Neutrophil (primary cell): ENCODE measurements around the gene DIABLO.

Source experiments
- H3K27ac ChIP-seq: fragments of 200-600 bp; sonication (generic); 2 replicates; pipeline ENCODE4 v1.5.1; 2016; ENCODE audit warnings: mild to moderate bottlenecking, moderate library complexity
- H3K27me3 ChIP-seq: fragments of 200-600 bp; sonication (generic); 2 replicates; pipeline ENCODE4 v1.6.0; 2016; ENCODE audit warnings: mild to moderate bottlenecking
- H3K36me3 ChIP-seq: fragments of 200-600 bp; sonication (generic); 2 replicates; pipeline ENCODE4 v1.5.1; 2017
- H3K4me1 ChIP-seq, 2 experiments: fragments of 200-600 bp in 1 of 2; sonication (generic) in 1 of 2; 1 replicate in 1 of 2; 2 replicates in 1 of 2; pipeline versions ENCODE4 v1.5.1 to v1.6.1; 2013 to 2016; ENCODE audit warnings: low read depth in 1 of 2, low read length in 1 of 2, mild to moderate bottlenecking in 1 of 2, moderate library complexity in 1 of 2; ENCODE audit not compliant: control insufficient read depth in 1 of 2, insufficient read depth in 1 of 2
- H3K4me3 ChIP-seq, 2 experiments: fragments of 200-600 bp in 1 of 2; sonication (generic) in 1 of 2; 1 replicate in 1 of 2; 2 replicates in 1 of 2; pipeline ENCODE4 v1.5.1; 2013 to 2016; ENCODE audit warnings: low read depth in 1 of 2, low read length in 1 of 2, mild to moderate bottlenecking in 1 of 2, moderate library complexity in 1 of 2
- H3K9me3 ChIP-seq: fragments of 200-600 bp; sonication (generic); 2 replicates; pipeline ENCODE4 v1.5.1; 2016
- TF ChIP-seq, protein P1 (sequence below): fragments of 200-600 bp; sonication (generic); IDR thresholded peaks from 2 replicates; pipeline ENCODE4 v1.5.1; 2016; ENCODE audit warnings: antibody characterized with exemption

Gene DIABLO

DNA sequence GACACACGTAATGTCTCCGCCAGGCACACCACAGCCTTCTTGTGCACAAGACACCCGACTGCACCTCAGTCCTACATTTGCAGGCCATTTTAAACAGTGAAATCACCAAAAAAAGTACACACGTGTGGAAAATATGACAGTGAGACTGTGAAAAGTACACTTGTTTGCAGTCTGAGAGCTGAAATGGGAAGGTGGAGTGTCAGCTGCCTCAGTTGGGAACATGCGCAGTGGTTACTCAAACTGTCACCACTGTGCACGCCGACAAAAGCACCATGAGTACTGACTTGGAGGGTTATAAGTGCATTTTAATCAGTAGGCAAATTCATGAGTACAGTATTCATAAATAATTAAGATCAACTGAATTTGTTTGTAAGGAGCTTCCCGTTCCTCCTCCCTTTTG is 24.7 kb upstream of the DIABLO start:
- no peak overlapping the region for H3K27ac ChIP-seq
- H3K4me3 ChIP-seq: no peak overlapping the region
- H3K4me1 ChIP-seq: no peaks in the 10 kb centered on the region
- H3K9me3 ChIP-seq: no peaks in the 10 kb centered on the region
- H3K27me3 ChIP-seq: no peaks in the 10 kb centered on the region
- TF ChIP-seq, protein P1, sequence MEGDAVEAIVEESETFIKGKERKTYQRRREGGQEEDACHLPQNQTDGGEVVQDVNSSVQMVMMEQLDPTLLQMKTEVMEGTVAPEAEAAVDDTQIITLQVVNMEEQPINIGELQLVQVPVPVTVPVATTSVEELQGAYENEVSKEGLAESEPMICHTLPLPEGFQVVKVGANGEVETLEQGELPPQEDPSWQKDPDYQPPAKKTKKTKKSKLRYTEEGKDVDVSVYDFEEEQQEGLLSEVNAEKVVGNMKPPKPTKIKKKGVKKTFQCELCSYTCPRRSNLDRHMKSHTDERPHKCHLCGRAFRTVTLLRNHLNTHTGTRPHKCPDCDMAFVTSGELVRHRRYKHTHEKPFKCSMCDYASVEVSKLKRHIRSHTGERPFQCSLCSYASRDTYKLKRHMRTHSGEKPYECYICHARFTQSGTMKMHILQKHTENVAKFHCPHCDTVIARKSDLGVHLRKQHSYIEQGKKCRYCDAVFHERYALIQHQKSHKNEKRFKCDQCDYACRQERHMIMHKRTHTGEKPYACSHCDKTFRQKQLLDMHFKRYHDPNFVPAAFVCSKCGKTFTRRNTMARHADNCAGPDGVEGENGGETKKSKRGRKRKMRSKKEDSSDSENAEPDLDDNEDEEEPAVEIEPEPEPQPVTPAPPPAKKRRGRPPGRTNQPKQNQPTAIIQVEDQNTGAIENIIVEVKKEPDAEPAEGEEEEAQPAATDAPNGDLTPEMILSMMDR: no peak
- H3K36me3 ChIP-seq: peaks cover 61% of the 10 kb centered on the region

DNA sequence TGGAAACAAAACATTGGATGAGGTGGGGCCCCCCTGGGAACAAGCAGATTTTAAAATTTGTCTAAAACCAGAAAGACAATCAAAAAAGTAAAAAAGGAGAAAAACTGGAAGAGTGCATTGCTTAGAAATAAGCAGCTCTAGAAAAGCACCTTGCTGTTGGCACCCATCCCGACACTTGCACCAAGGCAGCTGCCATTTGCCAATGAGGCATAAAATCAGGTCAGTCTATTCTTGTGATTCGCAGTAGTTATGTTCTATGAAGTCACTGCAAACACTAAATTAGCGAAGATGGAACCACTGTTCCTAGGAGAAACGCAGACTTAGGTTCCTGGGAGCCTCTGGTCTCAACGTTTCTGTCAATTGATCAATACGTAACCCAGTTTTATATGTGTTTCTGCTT is 24.2 kb upstream of the DIABLO start:
- no peak overlapping the region for H3K4me3 ChIP-seq
- TF ChIP-seq, protein P1: no peak
- H3K27ac ChIP-seq: no peak overlapping the region
- no peaks in the 10 kb centered on the region for H3K4me1 ChIP-seq
- H3K9me3 ChIP-seq: no peaks in the 10 kb centered on the region
- H3K36me3 ChIP-seq: peaks cover 57% of the 10 kb centered on the region
- no peaks in the 10 kb centered on the region for H3K27me3 ChIP-seq

DNA sequence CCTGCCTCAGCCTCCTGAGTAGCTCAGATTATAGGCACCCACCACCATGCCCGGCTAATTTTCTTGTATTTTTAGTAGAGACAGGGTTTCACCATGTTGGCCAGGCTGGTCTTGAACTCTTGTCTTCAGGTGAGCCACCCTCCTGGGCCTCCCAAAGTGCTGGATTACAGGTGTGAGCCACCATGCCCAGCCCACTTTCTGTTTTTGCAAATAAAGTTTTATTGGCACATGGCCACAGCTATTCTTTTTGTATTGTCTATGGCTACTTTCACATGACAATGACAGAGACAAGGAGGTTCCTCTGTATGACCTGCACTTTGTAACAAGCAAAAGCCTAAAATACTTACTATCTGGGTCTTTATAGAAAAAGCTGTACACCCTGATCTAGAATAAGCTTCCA is 19.7 kb upstream of the DIABLO start:
- TF ChIP-seq, protein P1: no peak
- no peak overlapping the region for H3K27ac ChIP-seq
- peaks cover 72% of the 10 kb centered on the region for H3K36me3 ChIP-seq
- H3K4me1 ChIP-seq: no peaks in the 10 kb centered on the region
- H3K4me3 ChIP-seq: no peak overlapping the region
- H3K27me3 ChIP-seq: no peaks in the 10 kb centered on the region
- H3K9me3 ChIP-seq: no peaks in the 10 kb centered on the region

DNA sequence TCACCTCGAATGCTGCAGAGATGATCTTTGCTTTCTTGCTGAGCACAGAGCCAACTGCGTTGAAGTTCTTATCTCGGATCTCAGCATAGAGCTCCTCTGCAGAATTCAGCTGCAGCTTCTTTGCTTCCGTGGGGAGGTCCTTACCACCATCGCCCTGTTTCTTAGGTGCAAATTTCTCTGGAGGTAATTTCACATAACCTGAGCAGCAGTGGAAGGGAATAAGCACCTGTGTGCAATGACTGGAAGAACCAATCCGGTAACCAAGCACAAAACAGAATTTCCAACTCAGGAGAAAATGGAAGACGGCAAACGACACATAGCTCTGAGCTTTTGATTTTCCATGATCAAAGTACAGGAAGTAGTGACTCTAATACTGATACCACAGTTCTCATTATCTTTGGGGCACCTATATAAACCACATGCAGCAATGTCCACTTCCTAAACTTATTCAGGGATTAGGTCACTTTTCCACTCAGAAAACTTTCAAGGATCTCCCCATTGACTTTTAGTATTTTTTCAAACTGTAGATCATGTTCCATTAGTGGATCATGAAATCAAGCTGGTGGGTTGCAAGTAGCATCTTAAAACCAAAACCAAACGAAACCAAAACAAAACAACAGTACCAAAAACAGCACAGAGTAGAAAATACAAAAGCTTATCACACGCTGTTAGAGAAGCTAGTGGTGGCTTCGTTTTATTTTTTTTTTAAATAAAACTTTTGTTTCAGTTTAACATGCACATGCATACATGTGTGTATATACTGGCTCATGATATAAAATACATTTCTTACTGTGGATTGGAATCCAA is 18.9 kb upstream of the DIABLO start:
- Histone ChIP-seq H3K4me1 (no peaks in the 10 kb centered on the region), H3K36me3 (peaks cover 70% of the 10 kb centered on the region), H3K27ac (no peak overlapping the region), H3K9me3 (no peaks in the 10 kb centered on the region), H3K27me3 (no peaks in the 10 kb centered on the region), H3K4me3 (no peak overlapping the region)
- TF ChIP-seq, protein P1: no peak

DNA sequence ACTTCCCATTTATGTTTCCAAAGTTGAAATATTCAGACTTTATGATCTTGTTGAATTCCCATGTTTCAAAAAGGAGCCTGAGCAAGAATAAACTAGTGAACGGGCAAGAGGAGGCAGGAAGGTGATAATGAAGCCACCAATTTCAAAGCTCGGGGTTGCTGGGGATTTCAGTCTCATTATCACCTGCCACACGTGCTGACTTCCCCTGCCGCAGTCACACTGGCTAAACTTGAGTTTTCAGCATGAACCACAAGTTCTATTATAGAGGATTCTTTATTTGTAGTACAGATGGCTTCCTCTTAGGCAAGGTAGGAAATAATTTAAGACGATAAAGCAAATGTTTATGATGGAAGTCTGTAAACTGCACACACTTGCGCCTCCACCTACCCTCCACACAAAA is 18.1 kb upstream of the DIABLO start:
- Histone ChIP-seq H3K27ac (no peak overlapping the region), H3K27me3 (no peaks in the 10 kb centered on the region), H3K36me3 (peaks cover 66% of the 10 kb centered on the region), H3K9me3 (no peaks in the 10 kb centered on the region), H3K4me3 (no peak overlapping the region), H3K4me1 (no peaks in the 10 kb centered on the region)
- TF ChIP-seq, protein P1: no peak
